ENCODE results near the gene OTUB2. TPM values are rescaled to one million over a fixed set of nuclear protein-coding genes. Genes with fewer than 3 reads are reported as not detected.
A peak's percentile ranks its signal among the peaks of the same experiment; 100 is the strongest.

OTUB2 gene
- total RNA-seq, 1 donor from 2014 or later = 0.40 TPM

DNA sequence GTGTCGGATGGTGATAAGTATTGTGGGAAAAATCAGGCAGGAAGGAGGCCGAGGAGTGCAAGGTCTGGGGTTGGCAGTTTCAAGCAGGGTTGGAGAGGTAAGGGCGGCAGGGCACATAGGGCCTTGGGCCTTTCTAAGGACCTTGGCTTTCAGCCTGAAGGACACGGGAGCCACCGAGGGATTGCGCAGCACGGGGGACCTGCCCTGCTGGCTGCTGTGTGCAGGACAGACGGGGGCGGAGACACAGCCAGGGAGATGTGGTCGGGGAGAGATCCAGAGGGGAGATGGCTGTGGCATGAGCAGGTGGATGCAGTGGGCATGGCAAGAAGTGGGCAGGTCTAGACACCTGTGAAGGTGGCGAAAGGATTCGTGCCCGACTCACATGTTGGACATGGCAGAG is 14.7 kb downstream of the OTUB2 start:
- no peak for DNase-seq (ENCODE audit: low read depth in 2 of 2)

DNA sequence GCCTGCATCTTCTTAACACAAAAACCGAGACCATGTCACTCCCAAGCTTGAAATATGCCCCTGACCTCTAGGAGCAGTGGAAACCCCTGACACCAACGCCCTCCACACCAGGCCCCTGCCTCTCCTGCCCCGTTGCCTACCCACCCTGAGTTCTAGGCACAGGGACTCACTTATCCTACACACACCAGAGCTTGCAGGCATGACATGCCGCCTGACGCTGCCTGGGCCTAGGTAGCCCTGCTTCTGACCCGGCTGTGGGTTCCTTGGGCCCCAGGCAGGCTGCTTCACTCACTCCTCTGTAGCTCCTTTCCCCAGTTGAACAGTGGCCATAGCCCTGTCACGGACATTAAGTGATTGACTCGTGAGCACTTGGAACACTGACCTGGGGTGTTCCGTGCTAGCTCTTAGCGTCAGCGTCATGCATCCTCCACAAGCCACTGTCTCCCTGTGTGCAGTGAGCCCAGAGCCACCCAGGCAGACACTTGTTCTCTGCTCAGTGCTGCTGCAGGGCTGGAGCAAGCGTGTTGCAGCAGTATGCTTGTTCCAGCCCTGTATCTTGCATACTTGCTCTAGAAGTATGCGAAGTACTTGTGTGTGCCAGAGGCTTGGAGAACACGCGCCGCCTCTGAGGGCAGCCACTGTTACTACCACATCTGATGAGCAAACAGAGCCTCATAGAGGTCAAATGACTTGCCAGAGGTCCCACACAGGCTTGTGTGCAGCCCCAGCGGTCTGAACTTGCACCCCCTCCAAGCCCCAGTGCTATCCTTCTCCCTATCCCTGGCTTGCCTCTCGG is 15.6 kb downstream of the OTUB2 start:
- no peak for DNase-seq (ENCODE audit: low read depth in 2 of 2)

DNA sequence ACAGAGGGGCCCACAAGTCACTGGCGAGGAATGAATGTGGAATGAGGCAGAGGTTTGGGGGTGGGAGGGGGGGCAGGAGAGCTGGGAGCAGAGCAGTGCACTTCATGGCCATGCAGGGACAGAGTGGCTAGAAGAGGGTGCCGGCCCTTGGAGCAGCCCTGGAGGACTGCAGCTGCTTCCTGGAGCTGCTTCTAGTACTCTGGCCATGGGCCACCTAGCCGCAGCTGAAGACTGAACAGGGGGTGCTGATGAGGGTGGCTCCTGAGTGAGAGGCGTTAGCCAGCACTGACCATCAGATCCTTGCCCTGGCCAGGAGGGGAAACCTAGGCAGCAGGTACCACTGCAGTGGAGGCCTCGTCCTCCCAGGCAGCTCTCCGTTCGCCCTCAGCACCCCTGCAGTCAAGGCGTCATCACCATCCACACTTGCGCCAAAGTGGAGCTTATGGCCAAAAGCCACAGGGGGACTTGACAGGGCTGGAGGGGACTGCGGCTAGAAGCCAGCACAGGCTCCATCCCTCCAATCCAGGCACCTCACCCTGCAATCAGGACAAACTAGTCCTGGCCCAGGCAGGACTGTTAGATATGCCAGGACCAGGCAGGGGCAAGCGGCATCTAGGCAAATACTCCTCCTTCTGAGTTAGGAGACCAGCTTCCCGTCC is 16.4 kb downstream of the OTUB2 start:
- DNase-seq (ENCODE audit: low read depth in 2 of 2) = no peak

DNA sequence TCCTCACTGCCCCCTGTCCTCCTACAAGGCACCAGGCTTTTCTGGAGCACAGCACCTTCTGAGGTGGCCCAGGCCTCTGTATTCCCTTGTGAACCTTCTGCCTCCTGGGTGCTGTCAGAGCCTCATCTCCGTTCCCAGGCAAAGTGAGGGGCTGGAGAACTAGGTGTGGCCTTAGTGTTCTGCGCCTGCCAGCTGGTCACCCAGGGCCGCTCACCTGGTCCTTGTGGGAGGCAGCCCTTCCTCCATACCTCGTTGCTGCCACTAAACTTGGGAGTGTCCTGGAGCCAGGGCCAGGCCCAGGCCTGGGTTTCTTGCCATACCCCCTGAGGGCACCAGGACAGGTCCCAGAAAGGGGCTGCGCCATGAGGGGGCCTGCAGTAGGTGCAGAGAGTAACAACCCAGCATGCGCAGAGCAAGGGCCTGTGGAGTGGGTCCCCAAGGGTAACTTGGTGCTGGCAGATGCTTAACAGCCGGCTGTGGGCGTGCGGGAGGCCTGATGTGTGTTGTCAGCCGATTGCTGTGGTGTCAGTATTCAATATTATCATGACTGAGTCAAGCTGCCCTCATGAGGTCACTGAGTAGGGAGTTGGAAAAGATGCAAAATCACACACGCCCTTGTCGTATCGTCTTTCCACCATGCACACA is 17.1 kb downstream of the OTUB2 start:
- no peak for DNase-seq (ENCODE audit: low read depth in 2 of 2)

DNA sequence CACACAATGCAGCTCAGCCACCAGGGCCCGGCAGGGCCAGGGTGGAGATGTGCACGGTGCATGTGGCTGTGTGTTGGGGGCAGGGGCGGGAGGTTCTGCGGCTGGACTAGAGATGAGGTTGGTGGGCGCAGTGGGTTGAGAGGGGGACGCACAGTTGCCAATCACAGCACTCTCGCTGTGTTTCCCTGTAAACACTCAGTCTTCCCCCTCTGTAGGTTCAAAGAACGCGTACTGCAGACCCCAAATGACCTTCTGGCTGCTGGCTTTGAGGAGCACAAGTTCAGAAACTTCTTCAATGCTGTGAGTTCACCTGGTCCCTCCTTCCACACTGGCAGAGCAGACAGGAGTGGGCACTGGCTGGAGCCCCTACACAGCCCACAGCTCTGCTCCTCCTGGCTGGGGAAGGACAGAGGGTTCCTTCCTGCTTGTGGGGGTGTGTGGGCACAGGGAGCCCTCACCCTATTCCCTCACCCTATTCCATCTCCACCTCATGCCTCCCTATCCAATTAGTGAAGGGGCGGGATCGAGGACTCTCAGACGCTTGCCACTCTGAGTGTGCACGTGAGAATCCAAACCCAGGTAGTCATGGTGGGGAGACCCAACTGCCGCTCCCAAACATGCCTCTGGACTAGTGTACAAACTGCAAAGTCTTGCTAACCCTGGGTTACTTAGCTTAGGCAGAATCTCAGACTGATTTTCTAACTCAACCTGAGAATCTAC is 17.8 kb downstream of the OTUB2 start:
- no peak for DNase-seq (ENCODE audit: low read depth in 2 of 2)

DNA sequence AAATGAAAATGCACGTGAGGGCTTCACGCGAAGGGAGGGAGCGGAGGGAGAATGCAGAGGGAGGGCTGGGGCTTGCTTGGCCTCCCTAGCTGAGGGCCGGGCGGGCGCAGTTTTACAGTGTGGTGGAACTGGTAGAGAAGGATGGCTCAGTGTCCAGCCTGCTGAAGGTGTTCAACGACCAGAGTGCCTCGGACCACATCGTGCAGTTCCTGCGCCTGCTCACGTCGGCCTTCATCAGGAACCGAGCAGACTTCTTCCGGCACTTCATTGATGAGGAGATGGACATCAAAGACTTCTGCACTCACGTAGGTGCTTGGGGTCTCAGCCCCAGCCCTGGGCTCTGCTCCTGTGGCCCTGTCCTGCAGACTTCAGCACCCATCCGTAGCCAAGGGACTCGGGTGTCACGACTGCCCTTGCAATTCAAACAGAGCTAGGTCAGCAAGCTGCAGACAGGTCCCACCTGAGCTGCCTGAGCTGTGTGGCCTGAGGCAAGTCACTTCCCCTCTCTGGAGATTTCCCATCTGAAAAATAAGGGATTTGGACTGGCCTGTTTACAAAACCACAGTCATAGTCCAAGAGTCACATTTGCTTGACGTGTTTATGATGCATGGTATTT is 18.4 kb downstream of the OTUB2 start:
- no peak for DNase-seq (ENCODE audit: low read depth in 2 of 2)

DNA sequence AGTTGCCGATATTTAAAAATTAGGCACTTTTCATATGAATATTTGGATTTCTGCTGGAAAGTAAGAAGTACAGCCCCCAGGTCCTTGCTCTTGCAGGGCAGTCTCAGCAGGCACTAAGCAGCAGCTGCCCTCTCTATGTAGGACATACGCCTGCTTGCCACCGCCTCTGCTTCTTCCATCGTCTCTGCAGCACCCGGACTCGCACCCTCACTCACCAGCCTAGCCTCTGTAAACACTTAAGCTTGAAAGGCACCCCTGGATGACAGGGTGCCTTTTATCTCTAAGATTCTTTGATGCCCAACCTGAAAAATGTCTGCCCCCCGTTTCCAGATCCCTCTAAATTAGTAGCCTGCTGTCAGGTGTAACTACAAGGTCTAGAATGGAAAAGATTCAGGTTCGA is 19.0 kb downstream of the OTUB2 start:
- no peak for DNase-seq (ENCODE audit: low read depth in 2 of 2)

DNA sequence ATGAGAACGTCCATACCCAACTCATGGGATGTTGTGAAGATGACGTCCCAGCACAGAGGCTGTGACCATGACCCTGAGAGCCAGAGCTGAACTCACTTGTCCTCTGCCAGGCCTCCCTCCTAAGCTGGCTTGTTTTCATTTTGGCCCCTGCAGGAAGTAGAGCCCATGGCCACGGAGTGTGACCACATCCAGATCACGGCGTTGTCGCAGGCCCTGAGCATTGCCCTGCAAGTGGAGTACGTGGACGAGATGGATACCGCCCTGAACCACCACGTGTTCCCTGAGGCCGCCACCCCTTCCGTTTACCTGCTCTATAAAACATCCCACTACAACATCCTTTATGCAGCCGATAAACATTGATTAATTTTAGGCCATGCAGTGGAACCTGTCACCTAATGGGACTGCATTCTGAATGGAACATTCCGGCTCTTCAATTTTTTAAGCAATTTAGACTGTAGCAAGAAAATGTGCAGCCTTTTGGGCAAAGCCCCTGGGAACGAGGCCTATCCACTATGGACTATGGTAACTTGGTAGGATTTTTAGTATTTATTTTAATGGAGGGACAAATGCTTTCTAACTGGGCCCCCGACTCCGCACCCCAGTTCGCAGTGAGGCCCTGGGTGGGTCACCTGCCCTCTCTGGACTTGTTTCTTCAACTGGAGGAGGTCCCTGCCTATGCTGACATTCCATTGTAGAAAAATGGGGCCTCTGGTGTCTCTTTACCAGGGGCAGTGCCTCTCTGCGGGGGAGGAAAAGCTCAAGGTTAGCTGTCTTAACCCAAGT is 19.6 kb downstream of the OTUB2 start:
- no peak for DNase-seq (ENCODE audit: low read depth in 2 of 2)

DNA sequence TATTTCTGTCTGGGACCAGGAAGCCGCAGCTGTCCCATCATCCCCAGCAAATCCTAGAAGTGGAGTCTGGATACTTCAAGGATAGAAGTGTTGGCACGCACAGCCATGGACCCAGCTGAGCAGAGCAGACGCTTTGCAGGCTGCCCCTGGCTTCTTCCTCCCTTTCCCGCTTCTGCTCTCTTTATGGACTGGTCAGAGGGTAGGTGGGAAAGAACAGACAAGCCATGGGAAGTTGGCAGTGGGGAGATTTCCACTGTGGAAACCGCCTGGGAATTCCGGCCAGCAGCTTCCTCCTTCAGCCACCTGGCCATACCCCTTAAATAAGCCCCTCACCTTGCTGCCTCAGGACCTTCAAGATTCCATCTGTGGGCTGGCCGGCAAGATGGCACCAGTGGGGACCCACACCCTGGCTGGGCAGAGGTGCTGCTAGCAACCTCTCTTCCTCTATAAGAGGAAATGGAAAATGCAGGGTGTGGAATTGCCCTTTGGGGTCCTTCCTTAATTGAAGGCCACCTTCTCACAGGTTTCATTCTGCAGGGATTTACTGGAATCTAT is 20.6 kb downstream of the OTUB2 start:
- no peak for DNase-seq (ENCODE audit: low read depth in 2 of 2)

DNA sequence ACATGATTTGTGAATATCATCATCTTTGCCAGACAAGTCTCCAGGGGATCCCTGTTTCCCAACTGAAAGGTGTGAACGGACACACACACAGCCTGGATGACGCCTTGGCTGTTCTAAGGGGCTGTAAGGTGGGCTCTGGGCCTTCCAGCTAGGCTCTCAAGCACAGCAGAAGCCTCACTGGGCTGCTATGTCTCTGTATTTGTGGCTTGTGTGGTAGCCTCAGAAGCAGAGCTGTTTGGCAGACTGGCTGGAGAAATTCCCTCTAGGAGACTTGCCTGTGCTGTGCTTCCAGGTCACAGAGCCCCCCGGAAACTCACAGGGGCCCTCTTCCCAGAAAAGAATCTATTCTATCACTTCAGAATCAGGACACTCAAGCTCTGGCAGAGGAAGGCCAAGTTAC is 21.4 kb downstream of the OTUB2 start:
- no peak for DNase-seq (ENCODE audit: low read depth in 2 of 2)

DNA sequence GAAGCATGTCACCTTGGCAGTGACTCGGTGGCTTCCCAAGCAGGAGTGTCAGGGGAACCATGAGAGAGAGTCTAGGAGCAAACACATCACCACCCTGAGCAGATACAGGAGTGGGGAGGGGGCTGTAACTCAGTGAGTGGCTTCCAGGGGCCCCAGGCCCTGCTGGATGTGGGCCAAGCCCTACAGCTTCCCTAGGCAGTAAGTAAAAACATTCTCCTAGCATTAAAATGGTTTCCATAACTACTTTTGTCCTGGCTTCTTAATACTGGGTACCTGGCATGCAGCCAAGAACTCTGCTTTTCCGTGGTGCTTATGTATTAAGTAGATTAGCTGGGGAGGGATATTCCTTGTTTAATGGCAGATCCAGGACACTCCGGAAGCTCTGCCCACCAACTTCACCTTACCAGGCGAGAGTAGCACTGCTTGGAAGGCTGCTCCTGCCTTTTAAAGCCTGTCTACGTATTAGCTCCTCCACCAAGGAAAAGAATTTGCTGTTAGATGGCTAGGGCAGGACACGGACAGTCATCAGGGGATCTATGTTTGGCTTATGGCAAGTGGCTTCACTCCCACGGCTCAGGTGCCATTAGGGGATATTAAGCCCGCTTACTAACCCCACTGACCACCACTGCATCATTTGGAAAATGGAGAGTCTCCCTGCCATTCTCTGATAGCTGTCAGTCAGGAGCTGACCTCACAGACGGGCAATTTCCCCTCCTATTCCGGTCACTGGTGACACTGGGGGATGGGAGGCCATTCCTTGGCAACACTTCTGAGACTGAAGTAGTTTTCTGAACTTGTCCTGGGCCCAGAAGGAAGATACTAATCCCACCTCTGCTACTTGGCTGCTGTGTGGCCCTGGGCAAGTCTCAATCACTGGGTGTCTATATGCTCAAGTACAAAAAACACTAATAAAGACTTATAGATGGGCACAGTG is 22.8 kb downstream of the OTUB2 start:
- no peak for DNase-seq (ENCODE audit: low read depth in 2 of 2)

DNA sequence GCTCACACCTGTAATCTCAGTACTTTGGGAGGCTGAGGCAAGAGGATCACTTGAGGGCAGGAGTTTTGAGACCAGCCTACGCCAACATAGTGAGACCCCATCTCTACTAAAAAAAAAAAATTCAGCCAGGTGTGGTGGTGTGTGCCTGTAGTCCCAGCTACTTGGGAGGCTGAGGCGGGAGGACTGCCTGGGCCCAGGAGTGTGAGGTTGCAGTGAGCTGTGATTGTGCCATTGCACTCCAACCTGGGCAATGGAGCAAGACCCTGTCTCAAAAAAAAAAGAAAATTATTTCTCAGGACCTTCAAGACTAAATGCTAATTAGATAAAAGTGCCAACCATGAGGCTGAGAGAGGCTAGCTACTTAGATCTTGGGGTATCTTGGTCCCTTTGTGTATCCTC is 23.5 kb downstream of the OTUB2 start:
- no peak for DNase-seq (ENCODE audit: low read depth in 2 of 2)

DNA sequence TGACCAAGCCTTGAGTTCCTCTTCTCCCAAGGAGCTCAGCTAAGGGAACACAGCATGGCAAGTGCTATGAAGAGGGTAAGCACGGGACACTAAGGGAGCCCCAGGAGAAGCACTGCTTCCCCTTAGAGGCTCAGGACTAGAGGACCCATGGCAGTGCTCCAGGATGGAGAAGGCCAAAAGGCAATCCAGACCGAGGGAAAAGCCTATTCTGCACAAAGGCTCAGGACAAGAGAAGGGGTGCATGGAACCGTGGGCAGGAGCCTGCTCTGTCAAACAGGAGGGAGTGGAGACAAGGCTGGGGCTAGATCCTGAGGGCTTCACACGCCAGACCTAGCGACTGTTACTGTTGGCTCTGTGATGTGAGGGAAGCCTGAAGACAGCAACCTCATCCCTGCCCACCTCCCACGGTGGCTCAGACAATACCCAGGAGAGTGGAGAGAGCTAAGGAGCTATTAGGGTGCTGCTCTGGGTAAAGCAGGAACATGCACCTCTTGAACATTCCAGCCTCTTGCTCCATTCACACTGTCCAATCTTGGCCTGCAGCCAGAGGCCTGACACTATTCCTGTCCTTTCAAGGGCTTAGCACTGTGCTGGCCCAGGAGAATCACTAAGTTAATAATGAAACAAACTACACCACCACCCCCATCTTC is 24.2 kb downstream of the OTUB2 start:
- DNase-seq (ENCODE audit: low read depth in 2 of 2) = no peak

DNA sequence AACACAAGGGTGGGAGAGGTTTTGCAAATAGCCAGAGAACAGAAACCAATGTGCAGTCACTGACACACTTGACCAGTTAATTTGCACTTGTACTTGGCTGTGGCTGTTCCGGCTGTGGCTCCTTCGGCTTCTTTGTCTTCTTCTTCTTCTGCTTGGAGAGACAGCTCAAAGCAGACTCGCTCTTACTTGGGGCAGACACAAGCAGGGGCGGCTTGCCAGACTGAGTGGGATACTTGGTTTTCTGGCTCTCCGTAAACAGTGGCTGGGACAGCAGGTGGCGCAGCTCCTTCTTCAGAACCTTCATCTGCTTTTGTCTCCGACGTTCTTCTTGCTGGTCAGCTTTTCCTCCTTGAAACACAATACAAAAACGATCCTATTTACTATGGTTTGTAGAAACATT is 25.0 kb downstream of the OTUB2 start:
- DNase-seq (ENCODE audit: low read depth in 2 of 2) = peak; percentile 29 to 65

DNA sequence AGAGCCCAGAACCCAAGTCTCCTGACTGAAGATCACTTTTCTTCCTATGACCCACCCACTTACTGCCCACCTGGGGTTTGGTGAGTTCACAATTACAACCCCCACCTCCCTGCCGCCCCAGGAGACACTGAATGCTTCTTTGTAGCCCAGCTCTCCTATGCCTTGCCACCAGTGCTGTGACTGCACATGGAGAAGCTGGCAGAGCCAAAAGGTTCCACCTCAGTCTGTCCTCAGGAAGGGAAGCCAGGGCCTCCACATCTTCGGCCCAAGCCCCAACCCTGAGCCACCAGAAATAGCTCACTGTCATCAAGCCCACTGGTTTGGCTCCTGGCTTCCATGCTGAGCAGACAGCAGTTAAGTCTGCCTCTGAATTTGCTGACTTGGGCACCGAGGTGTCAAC is 25.6 kb downstream of the OTUB2 start:
- no peak for DNase-seq (ENCODE audit: low read depth in 2 of 2)

DNA sequence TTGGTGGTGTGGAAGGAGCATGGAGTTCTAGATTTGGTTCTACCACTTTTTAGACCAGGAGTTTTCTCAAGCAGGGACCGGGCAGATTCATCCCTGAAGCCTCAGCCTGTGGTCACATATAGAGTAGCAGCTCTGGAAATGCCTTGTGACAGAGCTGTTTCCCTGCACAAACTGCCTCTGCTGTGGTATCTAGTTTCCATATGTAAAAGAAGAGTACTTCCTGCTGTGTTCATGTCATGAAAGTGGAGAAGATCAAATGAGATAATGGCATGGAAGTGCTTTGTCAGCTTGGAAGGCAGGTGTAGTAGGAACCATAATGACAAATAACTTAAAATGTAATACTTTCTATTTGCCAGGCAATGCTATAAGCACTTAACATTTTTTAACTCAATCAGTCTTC is 26.1 kb downstream of the OTUB2 start:
- DNase-seq (ENCODE audit: low read depth in 2 of 2) = no peak

DNA sequence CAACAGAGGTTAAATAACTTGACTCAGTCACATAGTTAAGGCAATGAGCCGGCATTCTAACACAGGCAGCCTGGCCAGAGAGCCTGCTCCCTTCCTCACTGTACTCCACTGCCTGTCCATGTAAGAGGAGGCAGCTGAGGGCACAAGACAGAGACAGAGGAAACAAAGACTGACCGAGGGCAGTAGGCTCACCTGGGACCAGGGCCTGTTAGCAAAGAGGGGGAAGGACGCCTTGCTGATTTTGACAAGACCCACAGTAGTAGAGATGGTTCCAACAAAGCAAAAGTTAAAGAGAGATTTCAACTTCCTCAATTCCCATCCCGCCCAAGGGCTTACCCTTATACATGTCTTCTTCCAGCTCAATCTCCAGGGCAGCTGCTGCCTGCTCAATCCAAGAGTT is 26.5 kb downstream of the OTUB2 start:
- no peak for DNase-seq (ENCODE audit: low read depth in 2 of 2)

DNA sequence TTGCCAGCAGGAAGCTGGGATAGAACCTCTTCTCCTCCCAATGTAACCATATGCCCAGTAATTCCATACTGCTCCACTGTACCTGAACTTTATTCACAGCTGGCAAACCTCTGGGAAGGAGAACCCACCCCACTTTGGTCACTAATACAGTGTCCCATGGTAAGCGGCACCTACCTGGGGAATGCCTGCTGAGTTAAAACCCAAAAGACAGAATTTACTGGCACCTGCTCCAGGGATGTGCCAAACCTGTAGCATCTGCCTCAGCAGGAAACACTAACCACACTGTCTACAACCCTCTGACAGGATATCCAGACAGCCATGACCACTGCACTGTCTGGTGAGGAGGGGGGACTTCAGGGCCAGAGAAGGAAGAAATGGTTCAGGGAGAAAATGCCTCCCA is 28.3 kb downstream of the OTUB2 start:
- no peak for DNase-seq (ENCODE audit: low read depth in 2 of 2)

DNA sequence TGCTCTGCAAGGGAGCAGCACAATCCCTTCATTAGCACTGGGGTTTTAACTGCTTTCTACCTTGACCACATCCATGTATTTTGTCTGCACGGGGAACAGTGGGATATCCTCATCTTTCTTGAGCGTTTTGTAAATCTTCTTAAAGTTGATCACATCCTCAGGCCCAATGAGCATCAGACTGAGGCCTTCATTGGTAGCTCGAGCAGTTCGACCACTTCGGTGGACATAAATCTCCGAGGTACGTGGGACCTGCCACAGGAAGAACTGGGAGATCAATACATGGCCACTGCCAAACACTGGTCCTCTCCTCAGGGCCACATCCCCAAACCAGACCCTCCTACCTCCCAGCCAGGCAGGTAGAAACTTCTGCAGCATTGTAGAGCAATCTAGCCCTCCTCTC is 28.8 kb downstream of the OTUB2 start:
- no peak for DNase-seq (ENCODE audit: low read depth in 2 of 2)

Data from lung microvascular endothelial cell (primary cell).